Endothelial cell of umbilical vein (primary cell): ENCODE measurements around the gene MRPL4.

Source experiments
- JUN ChIP-seq: IDR thresholded peaks from 2 replicates; pipeline ENCODE4 v1.6.1; 2011; ENCODE audit warnings: borderline replicate concordance, low read depth; ENCODE audit not compliant: insufficient read length, insufficient read depth
- TF ChIP-seq, protein P1 (sequence below), 2 donors: IDR thresholded peaks; 1 replicate in 1 of 2; 2 replicates in 1 of 2; pipeline ENCODE4 v1.5.1; 2011; ENCODE audit warnings: low read length in 2 of 2, mild to moderate bottlenecking in 2 of 2, moderate library complexity in 2 of 2, control low read depth in 1 of 2, inconsistent platforms in 1 of 2, low read depth in 1 of 2; ENCODE audit not compliant: insufficient read depth in 1 of 2; ENCODE audit errors: extremely low read depth in 1 of 2

GRCh38 chr19:10266706-10267105, 14.7 kb downstream of the MRPL4 start:
- TF ChIP-seq, protein P1, sequence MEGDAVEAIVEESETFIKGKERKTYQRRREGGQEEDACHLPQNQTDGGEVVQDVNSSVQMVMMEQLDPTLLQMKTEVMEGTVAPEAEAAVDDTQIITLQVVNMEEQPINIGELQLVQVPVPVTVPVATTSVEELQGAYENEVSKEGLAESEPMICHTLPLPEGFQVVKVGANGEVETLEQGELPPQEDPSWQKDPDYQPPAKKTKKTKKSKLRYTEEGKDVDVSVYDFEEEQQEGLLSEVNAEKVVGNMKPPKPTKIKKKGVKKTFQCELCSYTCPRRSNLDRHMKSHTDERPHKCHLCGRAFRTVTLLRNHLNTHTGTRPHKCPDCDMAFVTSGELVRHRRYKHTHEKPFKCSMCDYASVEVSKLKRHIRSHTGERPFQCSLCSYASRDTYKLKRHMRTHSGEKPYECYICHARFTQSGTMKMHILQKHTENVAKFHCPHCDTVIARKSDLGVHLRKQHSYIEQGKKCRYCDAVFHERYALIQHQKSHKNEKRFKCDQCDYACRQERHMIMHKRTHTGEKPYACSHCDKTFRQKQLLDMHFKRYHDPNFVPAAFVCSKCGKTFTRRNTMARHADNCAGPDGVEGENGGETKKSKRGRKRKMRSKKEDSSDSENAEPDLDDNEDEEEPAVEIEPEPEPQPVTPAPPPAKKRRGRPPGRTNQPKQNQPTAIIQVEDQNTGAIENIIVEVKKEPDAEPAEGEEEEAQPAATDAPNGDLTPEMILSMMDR (IDR thresholded peaks at IDR 0.05; ENCODE audit: extremely low read depth in 1 of 2, insufficient read depth in 1 of 2, low read depth in 1 of 2, low read length in 2 of 2): no peak
- TF ChIP-seq JUN: no peak
